Activated naive CD4-positive, alpha-beta T cell treated with anti-CD3 and anti-CD28 coated beads, Interleukin-2, amount 10 ng/mL, durations not matched to agents 7 days and 5 days (primary cell): ENCODE data around the gene RNF6.
A peak's percentile ranks its signal among the peaks of the same experiment; 100 is the strongest.
"Not testable (repeated sequence)": the region's sequence is repeated elsewhere in the genome, so short reads cannot be mapped to it uniquely, and the experiment has no call there.

Experiments used
- CTCF ChIA-PET: fragments of 350-600 bp; sonication (Branson Sonifier 250); formaldehyde crosslinking; loops from one replicate; lab custom pipeline; 2021; ENCODE audit warnings: antibody characterized with exemption; lab: Charles Lee
- DNase-seq: peaks from one replicate; pipeline ENCODE4 v3.0.0-alpha.2; 2020
- H3K27ac Mint-ChIP-seq: one replicate; pipeline ENCODE4 v1.8.0; 2021; ENCODE audit warnings: mild to moderate bottlenecking, moderate library complexity, mixed read lengths
- H3K27me3 Mint-ChIP-seq: one replicate; pipeline ENCODE4 v1.8.0; 2021; ENCODE audit warnings: mild to moderate bottlenecking, mixed read lengths
- H3K36me3 Mint-ChIP-seq: one replicate; pipeline ENCODE4 v1.8.0; 2021; ENCODE audit warnings: mixed read lengths
- H3K4me1 Mint-ChIP-seq: one replicate; pipeline ENCODE4 v1.8.0; 2021; ENCODE audit warnings: mixed read lengths
- H3K4me3 Mint-ChIP-seq: one replicate; pipeline ENCODE4 v1.8.0; 2021; ENCODE audit warnings: mild to moderate bottlenecking, moderate library complexity, mixed read lengths
- H3K9me3 Mint-ChIP-seq: one replicate; pipeline ENCODE4 v1.8.0; 2021; ENCODE audit warnings: mixed read lengths

The RNF6 gene

GRCh38 chr13:26221721-26222519 lies at the start of gene RNF6:
TSS of gene RNF6 (minus strand) at chr13:26222314. CDS start at chr13:26219649, 2,665 bp downstream.
- Mint-ChIP-seq H3K27ac (peak within 1 kb of the TSS; percentile 100), H3K27me3 (peaks cover 9% of the 10 kb centered on the region), H3K36me3 (peaks cover 29% of the 10 kb centered on the region), H3K9me3 (no peaks in the 10 kb centered on the region), H3K4me1 (peaks cover 37% of the 10 kb centered on the region), H3K4me3 (peak within 1 kb of the TSS; percentile 93)
- peak; percentile 94 for DNase-seq
- CTCF ChIA-PET: interaction anchor here (1.2 to 3.1 kb wide), 2 partner anchors 12 to 36 kb away, joined by 3 to 19 read pairs; no protein-coding TSS in a partner anchor

- Mint-ChIP-seq H3K36me3 (no peaks in the 10 kb centered on the region), H3K27me3 (no peaks in the 10 kb centered on the region), H3K9me3 (no peaks in the 10 kb centered on the region), H3K27ac (no peak overlapping the region), H3K4me1 (no peaks in the 10 kb centered on the region), H3K4me3 (no peak overlapping the region)
- CTCF ChIA-PET: no interaction called here
- DNase-seq: no peak
Measured at GRCh38 chr13:26270707-26271106, 48.6 kb upstream of the RNF6 start.

- Mint-ChIP-seq H3K36me3 (no peaks in the 10 kb centered on the region), H3K4me1 (no peaks in the 10 kb centered on the region), H3K27ac (no peak overlapping the region), H3K27me3 (no peaks in the 10 kb centered on the region), H3K4me3 (no peak overlapping the region), H3K9me3 (no peaks in the 10 kb centered on the region)
- CTCF ChIA-PET: interaction anchor here (1.9 kb wide), 1 partner anchor 82 kb away, joined by 4 read pairs; no protein-coding TSS in a partner anchor
- no peak for DNase-seq
Measured at GRCh38 chr13:26266311-26266710, 44.2 kb upstream of the RNF6 start.

- Mint-ChIP-seq H3K27me3 (no peaks in the 10 kb centered on the region), H3K36me3 (no peaks in the 10 kb centered on the region), H3K9me3 (no peaks in the 10 kb centered on the region), H3K4me1 (no peaks in the 10 kb centered on the region), H3K27ac (no peak overlapping the region), H3K4me3 (no peak overlapping the region)
- CTCF ChIA-PET: no interaction called here
- DNase-seq: no peak
Measured at GRCh38 chr13:26262156-26262555, 40.0 kb upstream of the RNF6 start.

GRCh38 chr13:26259634-26260033 lies 37.5 kb upstream of the RNF6 start:
- no peaks in the 10 kb centered on the region for H3K36me3 Mint-ChIP-seq
- H3K27me3 Mint-ChIP-seq: no peaks in the 10 kb centered on the region
- CTCF ChIA-PET: no interaction called here
- no peak overlapping the region for H3K27ac Mint-ChIP-seq
- H3K9me3 Mint-ChIP-seq: no peaks in the 10 kb centered on the region
- no peak overlapping the region for H3K4me3 Mint-ChIP-seq
- H3K4me1 Mint-ChIP-seq: peaks cover 17% of the 10 kb centered on the region
- DNase-seq: no peak

GRCh38 chr13:26257049-26257448 lies 34.9 kb upstream of the RNF6 start:
- no peak overlapping the region for H3K27ac Mint-ChIP-seq
- no peak overlapping the region for H3K4me3 Mint-ChIP-seq
- DNase-seq: no peak
- peaks cover 24% of the 10 kb centered on the region for H3K4me1 Mint-ChIP-seq
- CTCF ChIA-PET: no interaction called here
- H3K9me3 Mint-ChIP-seq: no peaks in the 10 kb centered on the region
- H3K27me3 Mint-ChIP-seq: no peaks in the 10 kb centered on the region
- no peaks in the 10 kb centered on the region for H3K36me3 Mint-ChIP-seq

- CTCF ChIA-PET: interaction anchor here (1.4 kb wide), 1 partner anchor 10 kb away, joined by 3 read pairs; no protein-coding TSS in a partner anchor
- H3K27ac Mint-ChIP-seq: no peak overlapping the region
- H3K9me3 Mint-ChIP-seq: no peaks in the 10 kb centered on the region
- H3K4me1 Mint-ChIP-seq: peaks cover 24% of the 10 kb centered on the region
- no peaks in the 10 kb centered on the region for H3K36me3 Mint-ChIP-seq
- H3K4me3 Mint-ChIP-seq: peak overlapping the region; percentile 80
- no peak for DNase-seq
- H3K27me3 Mint-ChIP-seq: peaks cover 3% of the 10 kb centered on the region
Measured at GRCh38 chr13:26255691-26256277, 33.7 kb upstream of the RNF6 start.

GRCh38 chr13:26255115-26255514 lies 33.0 kb upstream of the RNF6 start:
- Mint-ChIP-seq H3K36me3 (no peaks in the 10 kb centered on the region), H3K27me3 (peaks cover 3% of the 10 kb centered on the region), H3K27ac (peak overlapping the region; percentile 82), H3K9me3 (no peaks in the 10 kb centered on the region), H3K4me3 (peak overlapping the region; percentile 80), H3K4me1 (peaks cover 24% of the 10 kb centered on the region)
- CTCF ChIA-PET: interaction anchor here (1.4 kb wide), 1 partner anchor 10 kb away, joined by 3 read pairs; no protein-coding TSS in a partner anchor
- DNase-seq: no peak

- peak; percentile 78 for DNase-seq
- Mint-ChIP-seq H3K4me3 (peak overlapping the region; percentile 80), H3K9me3 (no peaks in the 10 kb centered on the region), H3K27ac (peak overlapping the region; percentile 82), H3K4me1 (peaks cover 24% of the 10 kb centered on the region), H3K27me3 (peaks cover 3% of the 10 kb centered on the region), H3K36me3 (no peaks in the 10 kb centered on the region)
- CTCF ChIA-PET: no interaction called here
Measured at GRCh38 chr13:26254583-26255111, 32.5 kb upstream of the RNF6 start.

- peaks cover 24% of the 10 kb centered on the region for H3K4me1 Mint-ChIP-seq
- H3K9me3 Mint-ChIP-seq: no peaks in the 10 kb centered on the region
- peak; percentile 91 for DNase-seq
- H3K27me3 Mint-ChIP-seq: peaks cover 3% of the 10 kb centered on the region
- CTCF ChIA-PET: no interaction called here
- peak within 1 kb of the TSS; percentile 80 for H3K4me3 Mint-ChIP-seq
- peak within 1 kb of the TSS; percentile 82 for H3K27ac Mint-ChIP-seq
- no peaks in the 10 kb centered on the region for H3K36me3 Mint-ChIP-seq
Measured at GRCh38 chr13:26253787-26254582, 31.9 kb upstream of the RNF6 start, which contains the start of gene CDK8. TSS of gene CDK8 (plus strand) at chr13:26254129. CDS start at chr13:26254642, 513 bp downstream.

- Mint-ChIP-seq H3K27me3 (peaks cover 3% of the 10 kb centered on the region), H3K4me3 (peak overlapping the region; percentile 80), H3K4me1 (peaks cover 24% of the 10 kb centered on the region), H3K9me3 (no peaks in the 10 kb centered on the region), H3K27ac (peak overlapping the region; percentile 79), H3K36me3 (no peaks in the 10 kb centered on the region)
- DNase-seq: no peak
- CTCF ChIA-PET: no interaction called here
Measured at GRCh38 chr13:26253262-26253786, 31.2 kb upstream of the RNF6 start.

GRCh38 chr13:26252006-26252405 lies 29.9 kb upstream of the RNF6 start:
- DNase-seq, H3K4me3 Mint-ChIP-seq, H3K36me3 Mint-ChIP-seq, H3K27ac Mint-ChIP-seq, H3K27me3 Mint-ChIP-seq, CTCF ChIA-PET, H3K9me3 Mint-ChIP-seq: not testable (repeated sequence)
- peaks cover 24% of the 10 kb centered on the region for H3K4me1 Mint-ChIP-seq

- H3K4me1 Mint-ChIP-seq: peaks cover 7% of the 10 kb centered on the region
- DNase-seq: no peak
- peaks cover 7% of the 10 kb centered on the region for H3K27me3 Mint-ChIP-seq
- no peaks in the 10 kb centered on the region for H3K9me3 Mint-ChIP-seq
- CTCF ChIA-PET: no interaction called here
- H3K27ac Mint-ChIP-seq: no peak overlapping the region
- no peaks in the 10 kb centered on the region for H3K36me3 Mint-ChIP-seq
- no peak overlapping the region for H3K4me3 Mint-ChIP-seq
Measured at GRCh38 chr13:26249551-26249950, 27.4 kb upstream of the RNF6 start.

GRCh38 chr13:26247608-26248007 lies 25.5 kb upstream of the RNF6 start:
- Mint-ChIP-seq H3K36me3 (no peaks in the 10 kb centered on the region), H3K27ac (no peak overlapping the region), H3K9me3 (no peaks in the 10 kb centered on the region), H3K27me3 (peaks cover 7% of the 10 kb centered on the region), H3K4me3 (no peak overlapping the region), H3K4me1 (no peaks in the 10 kb centered on the region)
- CTCF ChIA-PET: no interaction called here
- no peak for DNase-seq
